GM13976 (cell line): Measurements from ENCODE around the gene ROCK1.

Source experiments
- DNase-seq: peaks from one replicate; pipeline ENCODE4 v3.0.0; 2012; ENCODE audit warnings: low spot score
- in situ Hi-C: fragments of 300-500 bp; cut with MboI; formaldehyde crosslinking; loops from one replicate; pipeline ENCODE4 v1.12.0; 2022; ENCODE audit warnings: low sequenced_read_pairs, mixed read lengths, inconsistent platforms; ENCODE audit not compliant: unreplicated experiment
- TF ChIP-seq, protein P1 (sequence below): IDR thresholded peaks from 2 replicates; pipeline ENCODE4 v1.5.1; 2012; ENCODE audit warnings: borderline replicate concordance, mild to moderate bottlenecking; ENCODE audit not compliant: insufficient read depth; ENCODE audit errors: extremely low read depth, missing control alignments, control extremely low read depth

ROCK1 gene

GRCh38 chr18:21073180-21073579 is 38.4 kb downstream of the ROCK1 start:
- in situ Hi-C loops = no loop called here
- DNase-seq = no peak
- TF ChIP-seq, protein P1, sequence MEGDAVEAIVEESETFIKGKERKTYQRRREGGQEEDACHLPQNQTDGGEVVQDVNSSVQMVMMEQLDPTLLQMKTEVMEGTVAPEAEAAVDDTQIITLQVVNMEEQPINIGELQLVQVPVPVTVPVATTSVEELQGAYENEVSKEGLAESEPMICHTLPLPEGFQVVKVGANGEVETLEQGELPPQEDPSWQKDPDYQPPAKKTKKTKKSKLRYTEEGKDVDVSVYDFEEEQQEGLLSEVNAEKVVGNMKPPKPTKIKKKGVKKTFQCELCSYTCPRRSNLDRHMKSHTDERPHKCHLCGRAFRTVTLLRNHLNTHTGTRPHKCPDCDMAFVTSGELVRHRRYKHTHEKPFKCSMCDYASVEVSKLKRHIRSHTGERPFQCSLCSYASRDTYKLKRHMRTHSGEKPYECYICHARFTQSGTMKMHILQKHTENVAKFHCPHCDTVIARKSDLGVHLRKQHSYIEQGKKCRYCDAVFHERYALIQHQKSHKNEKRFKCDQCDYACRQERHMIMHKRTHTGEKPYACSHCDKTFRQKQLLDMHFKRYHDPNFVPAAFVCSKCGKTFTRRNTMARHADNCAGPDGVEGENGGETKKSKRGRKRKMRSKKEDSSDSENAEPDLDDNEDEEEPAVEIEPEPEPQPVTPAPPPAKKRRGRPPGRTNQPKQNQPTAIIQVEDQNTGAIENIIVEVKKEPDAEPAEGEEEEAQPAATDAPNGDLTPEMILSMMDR = no peak

- no peak for DNase-seq
- in situ Hi-C loops = no loop called here
- TF ChIP-seq, protein P1 = no peak
Observed at GRCh38 chr18:21071071-21071470, 40.5 kb downstream of the ROCK1 start.

DNA sequence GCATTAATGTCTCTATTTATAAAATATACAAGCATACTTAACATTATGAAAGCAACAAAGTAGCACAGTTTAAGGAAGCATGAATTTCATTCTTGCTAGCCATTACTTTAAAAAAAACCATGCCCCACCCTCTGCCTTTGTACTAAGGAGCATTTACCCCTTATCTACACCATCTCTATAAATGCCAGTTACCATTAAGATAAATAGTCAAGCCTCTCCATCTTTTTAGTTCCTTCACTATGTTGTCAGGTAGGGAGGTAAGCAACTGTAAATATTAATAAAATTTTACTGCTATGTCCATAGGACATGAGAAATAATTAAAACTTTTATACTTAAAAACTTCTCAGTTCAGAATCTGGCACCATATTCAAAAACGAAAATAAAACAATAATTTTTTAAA is 42.1 kb downstream of the ROCK1 start:
- in situ Hi-C loops = no loop called here
- DNase-seq = no peak
- TF ChIP-seq, protein P1 = no peak

DNA sequence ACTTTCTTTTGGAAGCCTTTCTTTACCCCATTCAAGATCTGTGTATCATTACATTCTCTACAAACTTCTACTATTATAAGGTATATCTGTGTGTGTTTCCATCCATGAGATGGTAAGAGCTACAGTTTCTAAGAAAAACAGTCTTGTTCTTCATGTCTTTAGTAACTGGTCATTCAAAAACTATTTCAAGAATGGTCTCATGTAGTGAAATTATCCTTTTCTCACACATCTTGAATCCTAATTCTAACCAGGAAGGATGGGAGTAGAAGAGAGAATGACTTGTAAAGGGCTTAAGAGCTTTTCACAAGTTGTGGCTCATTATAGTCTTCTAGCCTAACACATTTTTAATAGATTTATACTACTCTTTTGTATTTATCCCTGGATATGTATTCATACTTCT is 47.3 kb downstream of the ROCK1 start:
- DNase-seq = no peak
- in situ Hi-C loops = no loop called here
- TF ChIP-seq, protein P1 = no peak

DNA sequence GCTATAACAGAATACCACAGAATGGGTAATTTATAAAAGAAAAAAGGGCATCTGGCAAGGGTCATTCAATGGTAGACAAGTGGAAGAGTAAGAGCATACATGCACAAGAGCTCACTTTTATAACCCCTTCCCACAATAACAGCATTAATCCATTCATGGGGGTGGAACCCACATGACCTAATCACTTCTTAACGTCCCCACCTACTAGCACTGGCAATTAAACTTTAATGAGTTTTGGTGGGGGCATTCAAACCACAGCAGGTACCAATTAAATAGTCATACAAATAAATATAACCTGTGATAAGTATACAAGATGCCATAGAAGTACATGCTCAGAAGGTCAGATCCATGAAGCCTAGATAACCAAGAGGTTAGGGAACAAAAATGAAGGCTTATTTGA is 48.6 kb downstream of the ROCK1 start:
- TF ChIP-seq, protein P1 = no peak
- in situ Hi-C loops = no loop called here
- DNase-seq = no peak

GRCh38 chr18:21057112-21057511 is 54.5 kb downstream of the ROCK1 start:
- in situ Hi-C loops = no loop called here
- TF ChIP-seq, protein P1 = no peak
- DNase-seq = no peak

DNA sequence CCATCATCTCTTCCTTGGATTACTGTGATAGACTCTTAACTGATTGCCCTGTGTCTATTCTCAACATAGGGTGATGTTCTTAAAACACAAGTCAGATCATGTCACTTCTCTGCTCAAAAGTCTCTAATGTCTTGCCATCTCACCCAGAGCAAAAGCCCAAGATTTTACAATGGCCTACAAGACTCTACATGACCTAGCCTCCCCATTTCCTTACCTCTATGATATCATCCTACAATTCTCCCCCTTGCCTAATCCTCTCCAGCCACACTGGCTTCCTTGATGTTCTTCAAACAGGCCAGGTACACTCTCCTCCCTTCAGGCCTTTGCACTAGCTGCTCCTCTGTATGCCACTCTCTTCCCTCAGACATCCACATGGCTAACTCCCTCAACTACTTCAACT is 55.1 kb downstream of the ROCK1 start:
- DNase-seq = no peak
- TF ChIP-seq, protein P1 = no peak
- in situ Hi-C loops = no loop called here
